C4-2B (cell line): ENCODE data around the gene USE1.

ENCODE experiments used
- ZFX ChIP-seq: fragments of 450-650 bp; IDR thresholded peaks from 2 replicates; pipeline ENCODE4 v1.6.1; 2017
- TF ChIP-seq, protein P1 (sequence below): fragments of 450-650 bp; conservative IDR thresholded peaks from 2 replicates; pipeline ENCODE4 v1.5.1; 2017; ENCODE audit warnings: mild to moderate bottlenecking

GRCh38 chr19:17229890-17230289 lies 14.7 kb downstream of the USE1 start:
- TF ChIP-seq, protein P1, sequence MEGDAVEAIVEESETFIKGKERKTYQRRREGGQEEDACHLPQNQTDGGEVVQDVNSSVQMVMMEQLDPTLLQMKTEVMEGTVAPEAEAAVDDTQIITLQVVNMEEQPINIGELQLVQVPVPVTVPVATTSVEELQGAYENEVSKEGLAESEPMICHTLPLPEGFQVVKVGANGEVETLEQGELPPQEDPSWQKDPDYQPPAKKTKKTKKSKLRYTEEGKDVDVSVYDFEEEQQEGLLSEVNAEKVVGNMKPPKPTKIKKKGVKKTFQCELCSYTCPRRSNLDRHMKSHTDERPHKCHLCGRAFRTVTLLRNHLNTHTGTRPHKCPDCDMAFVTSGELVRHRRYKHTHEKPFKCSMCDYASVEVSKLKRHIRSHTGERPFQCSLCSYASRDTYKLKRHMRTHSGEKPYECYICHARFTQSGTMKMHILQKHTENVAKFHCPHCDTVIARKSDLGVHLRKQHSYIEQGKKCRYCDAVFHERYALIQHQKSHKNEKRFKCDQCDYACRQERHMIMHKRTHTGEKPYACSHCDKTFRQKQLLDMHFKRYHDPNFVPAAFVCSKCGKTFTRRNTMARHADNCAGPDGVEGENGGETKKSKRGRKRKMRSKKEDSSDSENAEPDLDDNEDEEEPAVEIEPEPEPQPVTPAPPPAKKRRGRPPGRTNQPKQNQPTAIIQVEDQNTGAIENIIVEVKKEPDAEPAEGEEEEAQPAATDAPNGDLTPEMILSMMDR: no peak
- no peak for TF ChIP-seq ZFX
